ENCODE measurements around the gene SEC14L1.
"Not testable (repeated sequence)": the region's sequence is repeated elsewhere in the genome, so short reads cannot be mapped to it uniquely, and the experiment has no call there.

Gene SEC14L1

GRCh38 chr17:77141846-77142449, 1.2 kb downstream of the SEC14L1 start:
- no peak for DNase-seq (ENCODE audit: low spot score)

GRCh38 chr17:77142689-77143088, 1.9 kb downstream of the SEC14L1 start:
- no peak for DNase-seq (ENCODE audit: low spot score)

DNA sequence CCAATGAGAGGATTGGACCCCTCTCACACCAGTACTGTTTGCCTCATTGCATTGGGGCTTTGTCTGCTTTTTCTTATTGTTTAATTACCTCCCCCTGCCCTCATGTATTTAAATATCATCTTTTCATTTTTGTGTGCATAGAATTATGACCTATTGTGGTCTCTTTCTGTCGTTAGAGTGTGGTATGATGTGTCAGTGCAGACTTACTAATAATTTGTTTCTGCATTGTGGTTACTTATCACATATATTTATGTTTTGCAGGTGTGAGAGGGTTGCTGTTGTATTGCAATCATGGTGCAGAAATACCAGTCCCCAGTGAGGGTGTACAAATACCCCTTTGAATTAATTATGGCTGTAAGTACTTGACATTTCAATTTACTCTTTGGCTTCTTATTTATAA, 2.5 kb downstream of the SEC14L1 start:
- no peak for DNase-seq (ENCODE audit: low spot score)

- DNase-seq (ENCODE audit: low spot score), result no peak
Observed at GRCh38 chr17:77144227-77144626, 3.5 kb downstream of the SEC14L1 start.

- DNase-seq (ENCODE audit: low spot score), result no peak
Observed at GRCh38 chr17:77145224-77145611, 4.4 kb downstream of the SEC14L1 start.

DNA sequence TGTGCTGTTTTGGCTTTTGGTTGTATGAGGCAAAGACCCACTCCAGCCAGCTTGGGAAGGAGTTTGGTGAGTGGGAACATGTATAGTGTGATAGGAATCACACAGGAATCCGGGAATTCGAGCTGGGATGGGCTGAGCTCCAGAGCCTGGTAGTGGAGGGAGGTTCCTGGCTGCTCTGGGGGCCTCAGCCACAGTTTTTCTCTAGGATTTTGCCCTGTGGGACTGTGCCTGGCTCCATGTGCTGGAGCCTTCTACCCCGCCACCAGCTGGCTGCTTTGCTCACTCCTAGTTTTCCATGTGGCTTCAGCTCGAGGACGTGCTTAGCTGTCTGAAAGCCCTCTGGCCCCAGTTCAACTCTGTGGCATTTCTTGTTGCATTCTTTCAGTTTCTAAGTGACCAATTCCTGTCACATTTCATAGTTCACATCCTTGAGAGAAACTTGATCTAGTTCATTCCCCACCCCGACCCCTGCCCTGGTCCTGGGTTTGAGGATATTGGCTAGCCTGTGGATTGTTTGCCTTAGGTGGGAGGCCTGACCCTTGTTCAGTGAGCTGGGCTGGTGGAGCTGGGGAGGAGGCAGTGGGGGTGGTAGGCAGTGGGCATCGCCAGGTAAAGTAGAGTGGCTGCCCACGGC, 5.0 kb downstream of the SEC14L1 start:
- no peak for DNase-seq (ENCODE audit: low spot score)

DNA sequence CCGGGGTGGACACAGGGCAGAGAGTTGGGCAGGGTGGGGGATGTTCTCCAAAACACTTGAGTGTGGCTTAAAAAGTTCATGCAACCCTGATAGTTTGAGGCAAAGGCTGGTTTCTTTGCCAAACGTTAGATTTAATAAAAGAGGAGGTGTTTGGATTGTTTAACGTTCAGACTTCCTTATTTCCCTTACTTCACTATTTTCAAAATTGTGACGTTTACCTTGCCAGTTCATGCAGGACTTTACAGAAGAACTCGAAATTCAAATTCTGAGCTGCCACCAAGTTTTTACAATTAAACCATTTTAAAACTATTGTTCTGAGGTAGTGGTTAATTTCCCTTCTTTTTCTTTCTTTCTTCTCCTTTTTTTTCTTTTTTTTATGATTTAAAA, 5.5 kb downstream of the SEC14L1 start:
- no peak for DNase-seq (ENCODE audit: low spot score)

- DNase-seq (ENCODE audit: low spot score), result no peak
Observed at GRCh38 chr17:77146882-77147281, 6.1 kb downstream of the SEC14L1 start.

GRCh38 chr17:77147357-77147801, 6.6 kb downstream of the SEC14L1 start:
- DNase-seq (ENCODE audit: low spot score), result no peak

GRCh38 chr17:77148077-77148939, 7.5 kb downstream of the SEC14L1 start:
- DNase-seq (ENCODE audit: low spot score), result no peak

GRCh38 chr17:77148940-77149510, 8.3 kb downstream of the SEC14L1 start:
- no peak for DNase-seq (ENCODE audit: low spot score)

DNA sequence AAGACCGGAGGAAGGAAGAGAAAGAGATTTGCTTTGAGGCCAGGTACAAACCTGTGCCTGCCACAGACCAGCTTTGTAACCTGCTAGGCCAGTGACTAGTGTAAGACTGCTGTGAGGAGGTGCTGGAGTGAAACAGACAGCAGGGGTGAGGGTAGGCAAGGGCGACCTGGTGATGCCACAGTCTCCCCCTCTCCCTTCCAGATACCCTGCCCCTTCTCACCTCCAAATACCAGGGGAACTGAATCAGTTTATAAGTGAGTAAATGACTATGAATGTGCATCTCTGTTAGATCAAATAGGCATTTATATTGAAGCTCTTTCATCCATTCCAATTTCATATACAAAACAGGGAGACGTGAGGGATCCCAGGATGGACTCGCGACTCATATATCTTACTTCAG, 9.4 kb downstream of the SEC14L1 start:
- DNase-seq (ENCODE audit: low spot score), result no peak

DNA sequence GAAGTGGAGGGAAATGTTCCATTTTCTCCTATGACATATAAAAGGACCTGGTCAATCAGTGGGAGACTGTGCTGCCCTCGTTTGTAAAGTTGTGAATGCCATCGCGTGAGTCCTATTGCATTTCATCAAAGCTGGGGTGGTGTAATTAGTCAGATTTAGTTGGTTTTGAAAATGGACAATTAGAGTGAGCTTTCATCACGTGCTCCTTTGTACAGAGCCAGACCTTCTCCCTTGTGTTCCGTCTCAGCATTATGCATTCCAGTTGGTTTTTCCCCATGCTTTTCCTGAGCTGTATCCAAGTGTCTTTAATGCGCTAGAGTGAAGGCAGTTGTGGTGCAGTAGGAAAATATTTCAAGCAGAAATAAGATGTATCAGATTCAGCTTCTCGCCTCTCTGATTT, 10.4 kb downstream of the SEC14L1 start:
- no peak for DNase-seq (ENCODE audit: low spot score)

DNA sequence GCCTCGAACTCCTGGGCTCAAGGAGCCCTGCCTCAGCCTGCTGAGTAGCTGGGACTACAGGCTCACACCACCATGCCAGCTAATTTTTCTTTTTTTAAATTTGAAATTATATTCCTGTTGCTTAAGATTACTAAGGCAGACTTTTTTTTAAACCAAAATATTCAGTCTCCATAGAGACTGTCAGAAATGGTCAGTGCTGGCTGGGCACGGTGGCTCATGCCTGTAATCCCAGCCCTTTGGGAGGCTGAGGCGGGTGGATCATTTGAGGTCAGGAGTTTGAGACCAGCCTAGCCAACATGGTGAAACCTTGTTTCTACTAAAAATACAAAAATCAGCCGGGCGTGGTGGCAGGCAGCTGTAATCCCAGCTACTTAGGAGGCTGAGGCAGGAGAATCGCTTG, 11.3 kb downstream of the SEC14L1 start:
- DNase-seq (ENCODE audit: low spot score), result not testable (repeated sequence)

DNA sequence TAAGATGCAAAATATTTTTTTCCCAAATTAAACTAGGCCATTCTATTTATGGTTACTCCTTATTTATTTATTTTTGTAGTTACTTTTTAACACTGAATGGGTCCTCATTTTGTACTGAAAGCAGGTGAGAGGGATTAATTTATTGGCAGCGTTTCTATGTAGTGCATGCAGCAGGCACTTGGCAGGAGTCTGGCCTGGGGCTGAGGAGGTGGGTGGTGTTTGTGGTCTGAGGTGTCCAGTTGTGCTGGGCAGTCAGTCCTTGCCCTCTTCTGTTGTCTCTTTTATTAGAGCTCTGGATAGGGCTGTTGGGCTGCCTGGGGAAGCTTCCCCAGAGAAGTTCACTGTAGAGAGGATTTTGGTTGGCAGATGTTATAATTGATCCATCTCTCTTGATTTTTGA, 12.7 kb downstream of the SEC14L1 start:
- DNase-seq (ENCODE audit: low spot score), result no peak

- DNase-seq (ENCODE audit: low spot score), result no peak
Observed at GRCh38 chr17:77153999-77154586, 13.3 kb downstream of the SEC14L1 start.

GRCh38 chr17:77155125-77155524, 14.4 kb downstream of the SEC14L1 start:
- no peak for DNase-seq (ENCODE audit: low spot score)

DNA sequence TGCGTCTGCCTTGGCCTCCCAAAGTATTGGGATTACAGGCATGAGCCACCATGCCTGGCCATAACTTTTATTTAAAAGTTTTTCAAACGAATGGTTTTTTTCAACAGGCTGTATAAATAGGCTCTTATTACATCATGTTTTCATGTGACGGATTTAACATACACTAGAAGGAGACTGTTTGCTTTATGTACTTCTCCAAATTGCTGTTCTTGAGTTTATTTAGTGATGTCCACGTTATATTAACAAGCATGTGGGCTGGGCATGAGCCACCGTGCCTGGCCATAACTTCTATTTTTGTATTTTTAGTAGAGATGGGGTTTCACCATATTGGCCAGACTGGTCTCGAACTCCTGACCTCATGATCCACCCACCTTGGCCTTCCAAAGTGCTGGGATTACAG, 17.0 kb downstream of the SEC14L1 start:
- not testable (repeated sequence) for DNase-seq (ENCODE audit: low spot score)

GRCh38 chr17:77160091-77160874, 19.5 kb downstream of the SEC14L1 start:
- DNase-seq (ENCODE audit: low spot score), result no peak

DNA sequence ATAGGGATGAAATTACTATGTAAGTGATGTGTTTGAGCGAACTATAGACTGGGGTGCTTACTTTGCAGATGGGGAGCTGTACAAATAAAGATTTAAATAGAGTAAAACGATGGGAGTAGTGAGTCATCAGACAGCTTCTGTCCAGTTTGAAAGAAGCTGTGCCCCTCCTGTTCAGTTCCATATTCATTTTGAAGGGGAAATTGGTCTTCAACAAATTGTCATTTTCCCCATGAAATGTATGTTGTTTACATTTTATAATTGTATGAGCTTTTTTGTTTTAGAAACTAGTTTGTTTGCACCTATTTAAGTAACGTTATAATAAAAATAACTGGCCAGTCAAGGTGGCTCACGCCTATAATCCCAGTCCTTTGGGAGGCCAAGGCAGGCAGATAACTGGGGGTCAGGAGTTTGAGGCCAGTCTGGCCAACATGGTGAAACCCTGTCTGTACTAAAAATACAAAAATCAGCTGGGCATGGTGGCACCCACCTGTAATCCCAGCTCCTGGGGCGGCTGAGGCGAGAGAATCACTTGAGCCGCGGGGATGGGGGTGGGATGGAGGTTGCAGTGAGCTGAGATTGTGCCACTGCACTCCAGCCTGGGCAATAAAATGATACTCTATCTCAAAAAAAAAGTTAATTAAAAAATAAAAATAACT, 20.2 kb downstream of the SEC14L1 start:
- DNase-seq (ENCODE audit: low spot score), result no peak

DNA sequence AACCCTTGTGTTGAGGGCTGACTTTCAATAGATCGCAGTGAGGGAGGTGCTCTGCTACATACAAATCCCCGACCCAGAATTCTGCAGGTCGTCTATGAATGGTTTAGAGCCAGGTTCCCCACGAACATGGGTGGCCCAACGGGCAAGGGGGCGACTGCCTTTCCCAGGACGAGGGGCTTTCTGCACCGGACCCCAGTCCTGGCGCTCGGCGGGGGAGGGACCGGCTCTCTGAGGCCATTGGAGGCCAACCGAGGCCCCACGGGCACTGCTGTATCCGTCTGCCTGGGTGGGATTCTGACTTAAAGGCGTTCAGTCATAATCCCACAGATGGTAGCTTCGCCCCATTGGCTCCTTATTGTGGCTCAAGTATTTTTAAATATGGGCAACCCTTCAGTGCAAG, 21.2 kb downstream of the SEC14L1 start:
- no peak for DNase-seq (ENCODE audit: low spot score)
